Smooth muscle cell of the brain vasculature (primary cell): ENCODE results near the gene HDGFL1.

ENCODE experiments used
- DNase-seq: peaks from one replicate; pipeline ENCODE4 v3.0.0-alpha.2; 2012; ENCODE audit warnings: low read depth, low spot score

HDGFL1 gene

GRCh38 chr6:22590423-22590822 lies 21.1 kb downstream of the HDGFL1 start:
- DNase-seq = no peak

DNA sequence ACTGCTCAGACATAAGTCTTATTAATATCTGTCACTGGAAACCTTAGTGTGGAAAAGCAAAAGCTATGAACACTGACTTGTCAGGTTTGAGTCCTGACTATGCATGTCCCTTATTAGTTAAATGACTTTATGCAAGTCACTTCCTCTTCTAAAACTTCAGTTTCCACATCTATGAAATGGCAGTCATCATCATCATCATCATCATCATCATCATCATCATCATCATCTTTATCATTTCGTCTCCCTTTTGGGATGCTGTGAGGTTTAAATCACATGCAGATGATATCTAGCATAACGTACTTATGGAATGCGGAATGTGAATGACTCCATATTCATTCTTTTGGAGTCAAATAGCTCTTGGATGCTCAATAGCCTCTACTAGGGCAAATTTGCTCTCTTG lies 24.5 kb downstream of the HDGFL1 start:
- no peak for DNase-seq

GRCh38 chr6:22596011-22596410 lies 26.6 kb downstream of the HDGFL1 start:
- no peak for DNase-seq

DNA sequence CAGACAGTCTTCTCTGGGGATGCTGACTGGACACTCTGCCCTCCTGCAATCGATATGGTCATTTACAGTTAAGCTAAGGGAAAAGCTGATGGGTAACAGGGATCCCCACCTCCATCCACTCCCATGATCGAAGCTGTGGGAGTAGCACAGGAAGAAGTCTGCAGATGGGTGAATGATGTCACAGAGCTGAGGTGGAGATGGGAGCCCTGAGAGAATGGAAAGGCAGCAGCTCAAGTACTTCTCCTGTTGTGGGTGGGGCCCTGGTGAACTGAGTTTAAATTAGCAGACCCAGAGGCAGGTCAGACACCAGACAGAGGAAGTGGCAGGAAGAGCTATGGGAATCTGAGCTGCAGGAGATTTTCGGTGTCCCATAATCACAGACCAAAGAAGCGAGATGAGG lies 29.0 kb downstream of the HDGFL1 start:
- DNase-seq = no peak

GRCh38 chr6:22600059-22600458 lies 30.7 kb downstream of the HDGFL1 start:
- DNase-seq = no peak

- no peak for DNase-seq
These were observed 32.6 kb downstream of the HDGFL1 start for GRCh38 chr6:22601984-22602383.

- DNase-seq = no peak
These were observed 36.4 kb downstream of the HDGFL1 start for GRCh38 chr6:22605736-22606135.

DNA sequence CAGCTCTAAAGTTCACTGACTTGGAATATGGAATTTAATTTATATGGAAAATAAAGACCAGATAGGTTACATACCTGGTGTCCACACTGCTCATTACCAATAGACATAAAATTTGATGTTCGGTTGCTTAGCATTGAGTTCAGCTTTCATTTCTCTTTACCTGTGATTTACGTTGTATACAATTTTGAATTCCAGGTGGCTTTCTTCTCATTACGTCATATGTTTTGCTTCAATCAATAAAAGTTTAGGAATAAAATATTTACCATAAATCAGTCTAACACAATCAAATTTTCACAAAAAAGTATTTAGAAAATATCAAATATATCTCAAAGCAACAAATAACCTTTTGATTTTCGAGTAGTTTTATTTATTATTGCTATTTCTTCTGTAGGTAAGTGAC lies 40.8 kb downstream of the HDGFL1 start:
- no peak for DNase-seq

- no peak for DNase-seq
These were observed 42.9 kb downstream of the HDGFL1 start for GRCh38 chr6:22612236-22612635.

DNA sequence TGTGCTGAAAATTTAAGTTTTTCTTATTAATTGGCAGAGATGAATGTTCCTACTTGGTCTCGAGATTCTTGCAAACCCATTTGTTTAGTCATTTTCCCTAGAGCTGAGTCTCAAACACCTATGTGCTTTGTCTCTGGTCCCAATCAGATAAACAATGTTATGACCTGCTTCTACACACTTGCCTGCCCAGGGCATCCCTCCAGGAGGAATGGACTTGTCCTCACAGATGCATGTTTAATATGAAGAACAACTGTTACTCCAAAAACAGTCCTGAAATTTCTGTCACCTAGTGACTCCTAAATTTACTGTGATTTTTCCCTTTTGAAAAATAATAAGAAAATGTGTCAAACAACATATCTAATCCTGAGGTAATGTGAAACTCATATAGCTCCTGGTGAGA lies 43.7 kb downstream of the HDGFL1 start:
- no peak for DNase-seq

- peak; percentile 49 for DNase-seq
These were observed 44.3 kb downstream of the HDGFL1 start for GRCh38 chr6:22613695-22614094.

DNA sequence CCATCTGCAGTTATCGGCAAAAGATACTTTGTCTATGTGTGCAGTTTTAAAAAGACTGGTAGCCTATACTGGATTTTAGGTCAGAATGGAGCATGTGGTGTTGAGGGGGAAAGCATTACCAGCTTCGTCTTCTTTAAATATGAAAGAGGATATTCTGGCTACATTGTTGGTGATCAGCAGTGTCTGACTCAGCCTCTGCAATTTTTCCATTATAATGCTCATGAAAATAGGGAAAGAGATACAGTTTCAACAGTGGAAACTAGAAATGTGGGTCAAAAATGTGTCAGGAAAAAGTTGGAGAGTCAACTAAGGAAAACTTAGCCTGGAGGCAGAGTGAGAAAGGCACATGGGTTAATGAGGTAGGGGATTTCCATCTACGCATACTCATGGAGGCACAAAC lies 45.2 kb downstream of the HDGFL1 start:
- DNase-seq = no peak

GRCh38 chr6:22621028-22621427 lies 51.7 kb downstream of the HDGFL1 start:
- no peak for DNase-seq
